ENCODE measurements around the gene GASK1A.

GASK1A gene

GRCh38 chr3:43091481-43091880, 112.4 kb downstream of the GASK1A start:
- no peak for DNase-seq (ENCODE audit: low read depth)

GRCh38 chr3:43093006-43093405, 113.9 kb downstream of the GASK1A start:
- DNase-seq (ENCODE audit: low read depth): no peak

- no peak for DNase-seq (ENCODE audit: low read depth)
These were observed 114.9 kb downstream of the GASK1A start for GRCh38 chr3:43093974-43094373.

GRCh38 chr3:43094381-43094780, 115.3 kb downstream of the GASK1A start:
- DNase-seq (ENCODE audit: low read depth): no peak

GRCh38 chr3:43094851-43095250, 115.7 kb downstream of the GASK1A start:
- DNase-seq (ENCODE audit: low read depth): no peak

GRCh38 chr3:43095370-43095769, 116.3 kb downstream of the GASK1A start:
- DNase-seq (ENCODE audit: low read depth): no peak

GRCh38 chr3:43096761-43097160, 117.7 kb downstream of the GASK1A start:
- no peak for DNase-seq (ENCODE audit: low read depth)

GRCh38 chr3:43097400-43098080, 118.4 kb downstream of the GASK1A start:
- DNase-seq (ENCODE audit: low read depth): no peak

- no peak for DNase-seq (ENCODE audit: low read depth)
These were observed 119.7 kb downstream of the GASK1A start for GRCh38 chr3:43098761-43099160.

- no peak for DNase-seq (ENCODE audit: low read depth)
These were observed 123.8 kb downstream of the GASK1A start for GRCh38 chr3:43102773-43103480.

GRCh38 chr3:43104039-43104438, 124.9 kb downstream of the GASK1A start:
- no peak for DNase-seq (ENCODE audit: low read depth)

- no peak for DNase-seq (ENCODE audit: low read depth)
These were observed 125.8 kb downstream of the GASK1A start for GRCh38 chr3:43104660-43105595.

GRCh38 chr3:43105596-43106292, 126.6 kb downstream of the GASK1A start, which contains the start of gene POMGNT2:
Gene POMGNT2, minus strand, starts transcription at chr3:43106079. Its CDS starts 24,648 bp downstream, at chr3:43081431.
- DNase-seq (ENCODE audit: low read depth): peak; percentile 58

GRCh38 chr3:43106293-43106628, 127.2 kb downstream of the GASK1A start:
- DNase-seq (ENCODE audit: low read depth): no peak

Measured in GM04504 (cell line).